ENCODE data around the gene NCKAP5L.

NCKAP5L gene

GRCh38 chr12:49871263-49871561 is 43.0 kb upstream of the NCKAP5L start:
- TF ChIP-seq SIN3A (IDR thresholded peaks at IDR 0.05; ENCODE audit: borderline replicate concordance, insufficient read depth, low read length) = no peak
- TF ChIP-seq FOXP2 (optimal IDR thresholded peaks at IDR 0.05; ENCODE audit: borderline replicate concordance, extremely low read depth, extremely low read length, insufficient read depth) = no peak
- TF ChIP-seq REST (IDR thresholded peaks at IDR 0.05; ENCODE audit: insufficient read depth in 1 of 2, low read depth in 2 of 2, low read length in 2 of 2) = no peak
- no peak for TF ChIP-seq POLR2AphosphoS5 (IDR thresholded peaks at IDR 0.05; ENCODE audit: low read depth, low read length)

GRCh38 chr12:49870501-49871262 is 42.5 kb upstream of the NCKAP5L start:
- TF ChIP-seq FOXP2 (optimal IDR thresholded peaks at IDR 0.05; ENCODE audit: borderline replicate concordance, extremely low read depth, extremely low read length, insufficient read depth) (no peak), POLR2AphosphoS5 (IDR thresholded peaks at IDR 0.05; ENCODE audit: low read depth, low read length) (no peak), SIN3A (IDR thresholded peaks at IDR 0.05; ENCODE audit: borderline replicate concordance, insufficient read depth, low read length) (no peak), REST (IDR thresholded peaks at IDR 0.05; ENCODE audit: insufficient read depth in 1 of 2, low read depth in 2 of 2, low read length in 2 of 2) (no peak), TAF1 (IDR thresholded peaks at IDR 0.05; ENCODE audit: borderline replicate concordance, insufficient read depth, low read length) (no peak)

- TF ChIP-seq SIN3A (IDR thresholded peaks at IDR 0.05; ENCODE audit: borderline replicate concordance, insufficient read depth, low read length) (no peak), POLR2AphosphoS5 (IDR thresholded peaks at IDR 0.05; ENCODE audit: low read depth, low read length) (no peak), FOXP2 (optimal IDR thresholded peaks at IDR 0.05; ENCODE audit: borderline replicate concordance, extremely low read depth, extremely low read length, insufficient read depth) (no peak), REST (IDR thresholded peaks at IDR 0.05; ENCODE audit: insufficient read depth in 1 of 2, low read depth in 2 of 2, low read length in 2 of 2) (no peak), TAF1 (IDR thresholded peaks at IDR 0.05; ENCODE audit: borderline replicate concordance, insufficient read depth, low read length) (no peak)
Measured at GRCh38 chr12:49869816-49870500, 41.7 kb upstream of the NCKAP5L start.

GRCh38 chr12:49868952-49869815 is 41.0 kb upstream of the NCKAP5L start:
- TF ChIP-seq SIN3A (IDR thresholded peaks at IDR 0.05; ENCODE audit: borderline replicate concordance, insufficient read depth, low read length) (0 out of 2 replicates have a peak, but pooled peaks have one; percentile 12), TAF1 (IDR thresholded peaks at IDR 0.05; ENCODE audit: borderline replicate concordance, insufficient read depth, low read length) (no peak), REST (IDR thresholded peaks at IDR 0.05; ENCODE audit: insufficient read depth in 1 of 2, low read depth in 2 of 2, low read length in 2 of 2) (peak in 1 of 2 experiments; percentile 46; a peak in 1 of 4 replicates), FOXP2 (optimal IDR thresholded peaks at IDR 0.05; ENCODE audit: borderline replicate concordance, extremely low read depth, extremely low read length, insufficient read depth) (peak; percentile 68), POLR2AphosphoS5 (IDR thresholded peaks at IDR 0.05; ENCODE audit: low read depth, low read length) (0 out of 2 replicates have a peak, but pooled peaks have one; percentile 64)
